ENCODE results near the gene ST8SIA2.

DNA sequence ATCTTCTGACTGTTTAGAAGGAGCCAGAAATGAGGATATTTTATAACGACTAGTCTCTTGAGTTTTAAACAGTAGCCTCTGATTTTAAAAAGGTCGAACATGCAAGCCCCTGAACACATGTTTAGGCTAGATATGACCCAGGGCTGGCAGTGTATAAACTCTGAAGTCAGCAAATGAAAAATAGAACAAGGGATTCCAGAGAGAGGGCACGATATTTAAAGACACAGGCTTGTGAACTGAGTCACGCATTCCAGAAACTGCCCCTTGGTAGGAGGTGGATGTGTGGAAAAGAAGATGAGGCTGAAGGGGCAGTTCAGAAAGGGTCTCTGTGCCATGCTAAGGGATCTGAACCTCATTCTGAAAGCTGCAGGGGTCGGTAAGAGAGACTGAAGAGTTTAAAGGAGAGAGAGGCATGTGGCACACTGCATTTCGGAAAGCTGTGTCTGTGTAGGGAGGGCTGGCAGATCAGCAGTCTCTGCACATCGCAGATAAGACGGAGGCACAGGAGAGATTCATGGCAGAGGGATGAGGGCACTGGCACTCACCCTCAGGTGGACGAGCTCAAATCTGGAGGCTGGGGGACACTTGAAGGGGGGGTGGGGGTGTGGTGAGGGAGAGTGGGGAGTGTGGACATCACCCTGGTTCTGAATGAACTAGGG, 22.1 kb downstream of the ST8SIA2 start:
- TF ChIP-seq, protein P1, sequence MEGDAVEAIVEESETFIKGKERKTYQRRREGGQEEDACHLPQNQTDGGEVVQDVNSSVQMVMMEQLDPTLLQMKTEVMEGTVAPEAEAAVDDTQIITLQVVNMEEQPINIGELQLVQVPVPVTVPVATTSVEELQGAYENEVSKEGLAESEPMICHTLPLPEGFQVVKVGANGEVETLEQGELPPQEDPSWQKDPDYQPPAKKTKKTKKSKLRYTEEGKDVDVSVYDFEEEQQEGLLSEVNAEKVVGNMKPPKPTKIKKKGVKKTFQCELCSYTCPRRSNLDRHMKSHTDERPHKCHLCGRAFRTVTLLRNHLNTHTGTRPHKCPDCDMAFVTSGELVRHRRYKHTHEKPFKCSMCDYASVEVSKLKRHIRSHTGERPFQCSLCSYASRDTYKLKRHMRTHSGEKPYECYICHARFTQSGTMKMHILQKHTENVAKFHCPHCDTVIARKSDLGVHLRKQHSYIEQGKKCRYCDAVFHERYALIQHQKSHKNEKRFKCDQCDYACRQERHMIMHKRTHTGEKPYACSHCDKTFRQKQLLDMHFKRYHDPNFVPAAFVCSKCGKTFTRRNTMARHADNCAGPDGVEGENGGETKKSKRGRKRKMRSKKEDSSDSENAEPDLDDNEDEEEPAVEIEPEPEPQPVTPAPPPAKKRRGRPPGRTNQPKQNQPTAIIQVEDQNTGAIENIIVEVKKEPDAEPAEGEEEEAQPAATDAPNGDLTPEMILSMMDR (conservative IDR thresholded peaks at IDR 0.05): no peak
- no peak for TF ChIP-seq ZFX (IDR thresholded peaks at IDR 0.05)

Data from C4-2B (cell line).